ENCODE results near the gene APP. TPM values are rescaled to one million over a fixed set of nuclear protein-coding genes. Genes with fewer than 3 reads are reported as not detected.
"Not testable (repeated sequence)": the region's sequence is repeated elsewhere in the genome, so short reads cannot be mapped to it uniquely, and the experiment has no call there.

The APP gene
- total RNA-seq, 1 donor from 2014 or later, result 185 TPM

- ATAC-seq, result no peak
Measured at GRCh38 chr21:26162081-26162480, 8.5 kb downstream of the APP start.

GRCh38 chr21:26159869-26160268 is 10.7 kb downstream of the APP start:
- ATAC-seq, result no peak

- no peak for ATAC-seq
Measured at GRCh38 chr21:26157801-26158200, 12.8 kb downstream of the APP start.

GRCh38 chr21:26154753-26155152 is 15.8 kb downstream of the APP start:
- ATAC-seq, result no peak

GRCh38 chr21:26153758-26154157 is 16.8 kb downstream of the APP start:
- no peak for ATAC-seq

- ATAC-seq, result no peak
Measured at GRCh38 chr21:26148840-26149354, 21.7 kb downstream of the APP start.

GRCh38 chr21:26148071-26148839 is 22.3 kb downstream of the APP start:
- ATAC-seq, result no peak

- no peak for ATAC-seq
Measured at GRCh38 chr21:26147535-26147934, 23.0 kb downstream of the APP start.

GRCh38 chr21:26146681-26147080 is 23.9 kb downstream of the APP start:
- ATAC-seq, result no peak

- ATAC-seq, result no peak
Measured at GRCh38 chr21:26144031-26144430, 26.5 kb downstream of the APP start.

- no peak for ATAC-seq
Measured at GRCh38 chr21:26142363-26142762, 28.2 kb downstream of the APP start.

- ATAC-seq, result no peak
Measured at GRCh38 chr21:26140926-26141325, 29.6 kb downstream of the APP start.

- ATAC-seq, result peak; percentile 96
Measured at GRCh38 chr21:26140164-26140579, 30.4 kb downstream of the APP start.

GRCh38 chr21:26138615-26139257 is 31.8 kb downstream of the APP start:
- ATAC-seq, result no peak

GRCh38 chr21:26137379-26138060 is 33.0 kb downstream of the APP start:
- ATAC-seq, result no peak

- no peak for ATAC-seq
Measured at GRCh38 chr21:26136671-26137070, 33.9 kb downstream of the APP start.

- no peak for ATAC-seq
Measured at GRCh38 chr21:26135520-26135919, 35.0 kb downstream of the APP start.

- ATAC-seq, result no peak
Measured at GRCh38 chr21:26131554-26131953, 39.0 kb downstream of the APP start.

GRCh38 chr21:26131053-26131452 is 39.5 kb downstream of the APP start:
- not testable (repeated sequence) for ATAC-seq

GRCh38 chr21:26130249-26130881 is 40.2 kb downstream of the APP start:
- peak; percentile 70 for ATAC-seq

- peak; percentile 74 for ATAC-seq
Measured at GRCh38 chr21:26127918-26128317, 42.7 kb downstream of the APP start.

- ATAC-seq, result no peak
Measured at GRCh38 chr21:26127073-26127814, 43.3 kb downstream of the APP start.
